Measurements from ENCODE around the gene FAM120B. TPM values are rescaled to one million over a fixed set of nuclear protein-coding genes. Genes with fewer than 3 reads are reported as not detected.

The FAM120B gene
- total and polyA plus RNA-seq, 3 experiments from 2014 or later: 19.1 to 29.8 (median 20.9) TPM

DNA sequence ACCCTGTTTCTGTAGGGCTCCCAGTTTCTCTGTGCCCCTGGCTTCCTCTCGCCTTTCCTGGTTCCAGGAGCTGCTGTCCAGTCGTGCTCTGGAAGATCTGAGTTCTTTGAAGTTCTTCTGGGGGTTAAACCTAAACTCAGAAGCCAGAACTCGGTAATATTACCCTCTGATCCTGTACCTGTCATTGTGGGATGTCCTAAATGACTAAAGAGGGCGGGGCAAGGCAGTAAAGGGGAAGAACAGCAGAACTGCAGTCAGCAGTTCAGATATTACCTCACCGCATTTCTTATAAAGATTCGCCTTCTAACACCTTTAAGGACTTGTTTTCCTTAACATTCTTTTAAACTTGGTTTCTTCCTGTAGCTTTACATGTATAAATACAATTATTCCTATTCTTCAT is 63.9 kb downstream of the FAM120B start:
- no peak overlapping the region for H3K4me3 Mint-ChIP-seq
- H3K27me3 ChIP-seq (ENCODE audit: insufficient read depth, low read length, poor library complexity, severe bottlenecking): no peaks in the 10 kb centered on the region
- POLR2A ChIA-PET: no interaction called here
- H3K4me1 Mint-ChIP-seq: peaks cover 8 to 19% (median 12%) of the 10 kb centered on the region in 3 donors
- DNase-seq: no peak
- no peak overlapping the region for H3K27ac ChIP-seq (ENCODE audit: low read depth, low read length)
- no peaks in the 10 kb centered on the region for H3K9me3 Mint-ChIP-seq
- no peaks in the 10 kb centered on the region for H3K9me3 ChIP-seq (ENCODE audit: low read length)
- no peak overlapping the region for H3K4me3 ChIP-seq (ENCODE audit: low read length)
- peak overlapping the region in 4 of 8 donors; percentile 22 to 45 (median 35) for H3K27ac Mint-ChIP-seq
- CTCF ChIA-PET: no interaction called here
- H3K36me3 ChIP-seq (ENCODE audit: insufficient read depth, low read length): peaks cover 9% of the 10 kb centered on the region
- H3K36me3 Mint-ChIP-seq: peaks cover 1 to 78% (median 23%) of the 10 kb centered on the region in 3 donors
- H3K4me1 ChIP-seq (ENCODE audit: insufficient read depth, low read length): no peaks in the 10 kb centered on the region
- peaks cover 0 to 1% of the 10 kb centered on the region in 2 donors for H3K27me3 Mint-ChIP-seq

DNA sequence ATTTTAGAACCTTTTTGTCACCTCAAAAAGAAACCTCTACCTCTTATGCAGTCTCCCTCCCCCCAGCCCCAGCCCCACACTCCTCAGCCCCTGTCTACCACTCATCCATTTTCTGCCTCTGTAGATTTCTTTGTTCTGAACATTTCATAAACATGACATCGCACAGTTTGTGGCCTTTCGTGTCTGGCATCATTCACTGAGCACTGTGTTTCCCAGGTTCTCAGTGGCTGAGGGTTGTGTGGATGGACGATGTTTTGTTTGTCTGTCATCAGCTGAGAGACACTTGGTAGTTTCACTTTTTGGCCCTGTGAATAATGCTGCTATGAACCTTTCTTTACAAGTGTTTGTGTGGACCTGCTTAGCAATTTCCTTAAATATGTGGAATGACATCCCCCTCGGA is 64.5 kb downstream of the FAM120B start:
- H3K4me3 Mint-ChIP-seq: no peak overlapping the region
- H3K4me3 ChIP-seq (ENCODE audit: low read length): no peak overlapping the region
- DNase-seq: no peak
- H3K27me3 Mint-ChIP-seq: peaks cover 0 to 1% of the 10 kb centered on the region in 2 donors
- no peaks in the 10 kb centered on the region for H3K27me3 ChIP-seq (ENCODE audit: insufficient read depth, low read length, poor library complexity, severe bottlenecking)
- ChIA-PET POLR2A (no interaction called here), CTCF (interaction anchor here (0.9 kb wide), 1 partner anchor 36 kb away, joined by 3 read pairs; no protein-coding TSS in a partner anchor)
- H3K4me1 ChIP-seq (ENCODE audit: insufficient read depth, low read length): no peaks in the 10 kb centered on the region
- no peak overlapping the region for H3K27ac ChIP-seq (ENCODE audit: low read depth, low read length)
- peak overlapping the region in 2 of 8 donors; percentile 4 to 40 for H3K27ac Mint-ChIP-seq
- H3K36me3 Mint-ChIP-seq: peaks cover 4 to 80% (median 29%) of the 10 kb centered on the region in 3 donors
- peaks cover 14 to 26% (median 16%) of the 10 kb centered on the region in 3 donors for H3K4me1 Mint-ChIP-seq
- H3K9me3 Mint-ChIP-seq: no peaks in the 10 kb centered on the region
- no peaks in the 10 kb centered on the region for H3K9me3 ChIP-seq (ENCODE audit: low read length)
- peaks cover 11% of the 10 kb centered on the region for H3K36me3 ChIP-seq (ENCODE audit: insufficient read depth, low read length)

DNA sequence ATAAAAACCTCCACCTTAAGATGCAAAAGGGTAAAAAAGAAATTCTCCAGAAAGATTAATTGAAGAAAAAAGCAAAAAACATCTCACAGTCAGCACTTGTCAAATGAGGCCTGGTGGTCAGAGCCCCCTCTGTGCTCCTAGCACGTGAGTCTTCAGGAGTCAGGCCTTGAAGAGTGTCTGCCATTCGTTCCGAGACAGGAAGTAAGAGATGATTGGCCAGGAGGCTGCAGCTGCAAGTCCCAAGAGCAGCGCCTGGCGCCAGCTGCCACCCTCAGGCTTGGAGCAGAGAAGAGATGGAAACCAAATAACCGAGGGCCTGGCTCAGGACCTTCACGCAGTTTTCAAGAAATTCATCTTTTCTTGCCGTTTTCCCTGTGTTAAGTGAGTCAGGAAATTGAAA is 65.0 kb downstream of the FAM120B start:
- peaks cover 4 to 80% (median 28%) of the 10 kb centered on the region in 3 donors for H3K36me3 Mint-ChIP-seq
- no peak for DNase-seq
- peaks cover 17 to 31% (median 21%) of the 10 kb centered on the region in 3 donors for H3K4me1 Mint-ChIP-seq
- Histone ChIP-seq H3K9me3 (ENCODE audit: low read length) (no peaks in the 10 kb centered on the region), H3K27me3 (ENCODE audit: insufficient read depth, low read length, poor library complexity, severe bottlenecking) (no peaks in the 10 kb centered on the region), H3K36me3 (ENCODE audit: insufficient read depth, low read length) (peaks cover 11% of the 10 kb centered on the region), H3K4me1 (ENCODE audit: insufficient read depth, low read length) (no peaks in the 10 kb centered on the region), H3K27ac (ENCODE audit: low read depth, low read length) (no peak overlapping the region), H3K4me3 (ENCODE audit: low read length) (no peak overlapping the region)
- no peaks in the 10 kb centered on the region for H3K9me3 Mint-ChIP-seq
- CTCF ChIA-PET: interaction anchor here (0.9 kb wide), 1 partner anchor 36 kb away, joined by 3 read pairs; no protein-coding TSS in a partner anchor
- H3K27me3 Mint-ChIP-seq: no peaks in the 10 kb centered on the region
- H3K4me3 Mint-ChIP-seq: no peak overlapping the region
- H3K27ac Mint-ChIP-seq: peak overlapping the region in 1 of 8 donors; percentile 25
- POLR2A ChIA-PET: no interaction called here

DNA sequence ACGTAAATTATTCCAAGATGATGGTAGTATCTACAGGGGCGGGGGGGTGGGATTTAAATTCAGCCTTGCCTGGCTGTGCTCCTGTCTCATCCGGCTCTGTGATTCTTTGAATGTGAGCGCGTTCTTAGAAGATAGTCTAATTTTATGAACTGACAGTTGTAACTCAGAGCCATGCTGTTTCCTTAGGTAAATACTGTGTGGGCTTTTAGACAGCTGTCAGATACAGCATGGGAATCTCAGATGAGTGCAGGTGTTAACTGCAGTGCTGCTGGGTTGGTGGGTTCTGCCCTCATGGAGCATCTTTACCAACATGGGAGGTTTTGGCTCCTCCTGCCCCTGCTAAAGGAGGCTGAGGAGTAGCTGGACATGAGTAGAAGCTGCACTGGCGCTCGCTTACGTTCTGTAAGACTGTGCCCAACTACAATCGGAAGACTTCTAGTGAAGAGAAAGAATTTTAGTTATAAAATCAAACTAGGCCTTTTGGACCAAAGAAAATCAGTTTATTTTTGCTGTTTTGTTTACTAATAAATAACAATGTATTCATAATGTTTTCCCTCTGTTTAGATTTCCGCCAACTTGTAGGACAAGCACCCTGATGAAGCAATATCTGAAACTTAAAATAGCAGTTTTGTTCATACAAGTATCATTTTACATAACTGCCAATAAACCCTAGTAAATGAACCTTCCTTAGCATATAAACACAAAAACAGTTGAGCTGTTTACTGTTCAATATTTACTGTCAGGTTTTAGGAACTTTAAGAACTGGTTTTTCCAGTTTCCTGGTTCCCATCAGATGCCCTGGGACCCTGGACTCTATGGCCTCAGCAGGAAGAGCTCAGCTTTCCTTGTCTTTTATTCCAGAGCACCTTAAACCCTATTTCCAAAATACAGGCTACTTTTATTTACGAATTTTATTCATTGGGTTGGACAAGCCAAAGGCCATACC is 66.1 kb downstream of the FAM120B start:
- peak overlapping the region in 2 of 8 donors; percentile 17 to 23 for H3K27ac Mint-ChIP-seq
- ChIA-PET CTCF (interaction anchor here (0.7 kb wide), 1 partner anchor 422 kb away, joined by 3 read pairs; no protein-coding TSS in a partner anchor), POLR2A (no interaction called here)
- no peaks in the 10 kb centered on the region for H3K27me3 Mint-ChIP-seq
- Histone ChIP-seq H3K27ac (ENCODE audit: low read depth, low read length) (no peak overlapping the region), H3K27me3 (ENCODE audit: insufficient read depth, low read length, poor library complexity, severe bottlenecking) (no peaks in the 10 kb centered on the region), H3K4me1 (ENCODE audit: insufficient read depth, low read length) (peaks cover under 1% of the 10 kb centered on the region), H3K9me3 (ENCODE audit: low read length) (no peaks in the 10 kb centered on the region), H3K4me3 (ENCODE audit: low read length) (no peak overlapping the region), H3K36me3 (ENCODE audit: insufficient read depth, low read length) (peaks cover 6% of the 10 kb centered on the region)
- H3K4me3 Mint-ChIP-seq: no peak overlapping the region
- no peak for DNase-seq
- no peaks in the 10 kb centered on the region for H3K9me3 Mint-ChIP-seq
- H3K4me1 Mint-ChIP-seq: peaks cover 17 to 32% (median 23%) of the 10 kb centered on the region in 3 donors
- peaks cover 4 to 71% (median 27%) of the 10 kb centered on the region in 3 donors for H3K36me3 Mint-ChIP-seq

DNA sequence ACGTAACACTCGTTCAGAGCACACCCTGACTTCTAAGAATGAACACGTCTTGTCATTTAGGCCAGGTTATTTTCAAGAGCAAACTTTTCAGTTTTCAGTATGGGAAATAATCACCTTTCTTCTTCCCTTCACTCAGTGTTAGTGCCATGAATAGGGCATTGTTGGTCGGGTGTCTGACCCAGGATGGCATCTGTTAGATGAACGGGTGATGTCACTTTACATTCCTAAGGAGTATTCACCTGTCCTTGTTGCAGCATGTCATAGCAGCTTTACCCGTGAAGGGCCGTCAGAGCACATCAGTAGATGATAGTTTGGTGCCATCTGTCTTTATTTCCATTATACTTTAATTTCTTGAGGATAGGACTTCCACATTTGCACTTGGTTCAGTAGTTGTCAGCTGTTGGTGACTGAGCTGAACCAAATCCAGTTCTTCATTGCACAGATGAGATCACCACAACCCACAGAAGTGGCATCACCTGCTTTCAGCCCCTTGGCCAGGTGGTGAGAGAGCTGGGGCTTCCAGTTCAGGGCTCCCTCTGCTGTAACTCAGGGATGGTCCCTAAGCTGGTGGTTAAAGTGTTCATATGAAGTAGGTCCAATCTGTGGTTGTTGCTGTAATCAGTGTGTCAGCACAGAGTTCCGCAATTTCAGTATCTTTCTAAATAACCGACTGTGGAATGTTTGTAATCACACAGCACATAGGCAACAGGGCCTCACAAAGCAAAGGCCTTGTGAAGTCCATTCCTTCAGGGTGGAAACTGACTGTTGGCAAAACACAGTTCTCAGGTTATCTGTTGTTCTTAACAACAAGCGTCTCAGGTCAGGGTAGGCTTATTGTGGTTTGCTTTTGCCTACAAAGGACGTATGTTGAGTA is 68.2 kb downstream of the FAM120B start:
- H3K4me3 Mint-ChIP-seq: no peak overlapping the region
- Histone ChIP-seq H3K4me1 (ENCODE audit: insufficient read depth, low read length) (peaks cover 16% of the 10 kb centered on the region), H3K9me3 (ENCODE audit: low read length) (no peaks in the 10 kb centered on the region), H3K36me3 (ENCODE audit: insufficient read depth, low read length) (peaks cover 5% of the 10 kb centered on the region), H3K27me3 (ENCODE audit: insufficient read depth, low read length, poor library complexity, severe bottlenecking) (no peaks in the 10 kb centered on the region), H3K27ac (ENCODE audit: low read depth, low read length) (no peak overlapping the region), H3K4me3 (ENCODE audit: low read length) (no peak overlapping the region)
- ChIA-PET CTCF (interaction anchor here (0.8 kb wide), 1 partner anchor 543 kb away, joined by 4 read pairs; no protein-coding TSS in a partner anchor), POLR2A (no interaction called here)
- peak overlapping the region in 1 of 8 donors; percentile 29 for H3K27ac Mint-ChIP-seq
- peaks cover 34 to 46% (median 39%) of the 10 kb centered on the region in 3 donors for H3K4me1 Mint-ChIP-seq
- H3K27me3 Mint-ChIP-seq: no peaks in the 10 kb centered on the region
- H3K36me3 Mint-ChIP-seq: peaks cover 4 to 52% (median 27%) of the 10 kb centered on the region in 3 donors
- DNase-seq: no peak
- no peaks in the 10 kb centered on the region for H3K9me3 Mint-ChIP-seq

DNA sequence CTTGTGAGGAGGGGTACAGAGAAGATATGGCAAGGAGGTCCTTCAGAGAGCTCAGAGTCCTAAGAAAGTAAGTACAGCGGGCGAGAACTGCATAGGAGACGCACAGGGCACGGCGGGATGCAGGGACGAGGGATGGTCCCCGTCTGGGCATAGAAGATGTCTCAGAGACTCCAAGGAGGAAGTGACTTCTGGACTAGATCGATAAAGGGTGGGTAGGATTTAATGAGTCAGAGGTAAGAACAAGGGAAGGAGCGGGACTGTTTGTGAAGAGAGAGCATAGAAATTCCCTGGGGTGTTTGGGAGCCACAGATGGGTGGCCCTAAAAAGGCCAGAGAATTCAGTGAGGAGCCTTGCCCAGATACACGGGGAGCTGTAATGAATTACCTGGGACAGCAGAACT is 69.1 kb downstream of the FAM120B start:
- CTCF ChIA-PET: interaction anchor here (0.8 kb wide), 1 partner anchor 544 kb away, joined by 4 read pairs; no protein-coding TSS in a partner anchor

DNA sequence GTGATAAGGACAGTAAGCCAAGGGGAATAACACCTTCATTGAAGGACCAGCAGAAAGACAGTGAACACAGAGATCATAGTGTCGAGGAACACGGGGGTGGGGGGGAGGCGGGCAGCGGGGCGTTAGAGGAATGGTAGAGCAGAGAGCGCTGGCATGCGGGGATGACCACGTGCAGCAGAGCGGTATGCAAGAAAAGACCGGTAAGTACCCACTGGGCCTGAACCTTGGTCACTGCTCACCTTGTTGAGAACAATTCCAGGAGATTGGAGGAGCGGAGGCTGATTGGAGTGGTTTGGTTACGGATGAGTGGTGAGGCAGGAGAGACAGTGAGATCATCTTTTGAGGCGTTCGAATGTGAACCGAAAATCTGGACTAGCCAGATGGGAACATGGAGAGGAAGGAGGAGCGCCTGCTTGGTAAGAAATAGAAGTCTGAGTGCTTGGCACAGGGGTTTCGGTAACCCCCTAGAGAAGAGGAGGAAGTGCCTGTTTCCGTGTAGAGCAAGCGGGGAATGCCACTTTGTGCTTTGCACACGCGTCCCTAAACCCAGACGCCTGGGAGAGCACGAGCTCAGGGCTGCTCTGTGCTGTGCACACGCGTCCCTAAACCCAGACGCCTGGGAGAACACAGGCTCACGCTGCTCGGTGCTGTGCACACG is 70.0 kb downstream of the FAM120B start:
- Mint-ChIP-seq H3K36me3 (peaks cover 4 to 38% (median 22%) of the 10 kb centered on the region in 3 donors), H3K9me3 (no peaks in the 10 kb centered on the region), H3K27ac (peak overlapping the region in 3 of 8 donors; percentile 29 to 49 (median 37)), H3K4me1 (peaks cover 36 to 41% (median 37%) of the 10 kb centered on the region in 3 donors), H3K4me3 (peak overlapping the region in 2 of 7 donors; percentile 37 to 77), H3K27me3 (no peaks in the 10 kb centered on the region)
- POLR2A ChIA-PET: no interaction called here
- H3K36me3 ChIP-seq (ENCODE audit: insufficient read depth, low read length): peaks cover 5% of the 10 kb centered on the region
- H3K27me3 ChIP-seq (ENCODE audit: insufficient read depth, low read length, poor library complexity, severe bottlenecking): no peaks in the 10 kb centered on the region
- no peaks in the 10 kb centered on the region for H3K9me3 ChIP-seq (ENCODE audit: low read length)
- peaks cover 16% of the 10 kb centered on the region for H3K4me1 ChIP-seq (ENCODE audit: insufficient read depth, low read length)
- H3K4me3 ChIP-seq (ENCODE audit: low read length): no peak overlapping the region
- DNase-seq: no peak
- CTCF ChIA-PET: no interaction called here
- H3K27ac ChIP-seq (ENCODE audit: low read depth, low read length): no peak overlapping the region

More for the DNA sequence above, 69.1 kb downstream of the FAM120B start:
- Histone ChIP-seq H3K27me3 (ENCODE audit: insufficient read depth, low read length, poor library complexity, severe bottlenecking) (no peaks in the 10 kb centered on the region), H3K9me3 (ENCODE audit: low read length) (no peaks in the 10 kb centered on the region), H3K4me1 (ENCODE audit: insufficient read depth, low read length) (peaks cover 16% of the 10 kb centered on the region), H3K4me3 (ENCODE audit: low read length) (no peak overlapping the region), H3K27ac (ENCODE audit: low read depth, low read length) (no peak overlapping the region), H3K36me3 (ENCODE audit: insufficient read depth, low read length) (peaks cover 5% of the 10 kb centered on the region)
- H3K27ac Mint-ChIP-seq: peak overlapping the region in 4 of 8 donors; percentile 18 to 87 (median 55)
- DNase-seq: no peak
- H3K9me3 Mint-ChIP-seq: no peaks in the 10 kb centered on the region
- peaks cover 38 to 47% (median 42%) of the 10 kb centered on the region in 3 donors for H3K4me1 Mint-ChIP-seq
- H3K36me3 Mint-ChIP-seq: peaks cover 4 to 45% (median 25%) of the 10 kb centered on the region in 3 donors
- POLR2A ChIA-PET: no interaction called here
- peak overlapping the region in 2 of 7 donors; percentile 9 to 38 for H3K4me3 Mint-ChIP-seq
- H3K27me3 Mint-ChIP-seq: no peaks in the 10 kb centered on the region
